HG02885 (cell line): Measurements from ENCODE around the gene CDH20.

Experiments used
- ATAC-seq: cut with Tn5 transposase; IDR thresholded peaks from one replicate; pipeline ENCODE4 v1.9.1; 2021; ENCODE audit warnings: mild to moderate bottlenecking; ENCODE audit not compliant: unreplicated experiment, poor library complexity

The CDH20 gene

GRCh38 chr18:61602836-61603235, 269.6 kb downstream of the CDH20 start:
- no peak for ATAC-seq
